Right lobe of liver (tissue), 4 donors: ENCODE measurements around the gene PRDM16.

Source experiments
- CTCF ChIP-seq, 4 donors: fragments of 200-600 bp in 3 of 4; fragments of 450-650 bp in 1 of 4; IDR thresholded peaks; one replicate each; pipeline versions ENCODE4 v1.5.1 to v1.8.0; 2016 to 2022; ENCODE audit warnings: antibody characterized with exemption in 4 of 4, mild to moderate bottlenecking in 2 of 4
- POLR2A ChIP-seq: fragments of 450-650 bp; IDR thresholded peaks from one replicate; pipeline ENCODE4 v1.6.1; 2017; ENCODE audit warnings: antibody characterized with exemption, mild to moderate bottlenecking
- donor health status: DM: no; HTN: no; CAD: no.
- donor health status: DM: no; HTN: no; CAD: no.
- donor health status: DM: no; HTN: yes; CAD: no.

GRCh38 chr1:3433596-3434320 is 364.8 kb downstream of the PRDM16 start:
- no peak for TF ChIP-seq CTCF (IDR thresholded peaks at IDR 0.05)
- no peak for TF ChIP-seq POLR2A
